ENCODE data around the gene SLX1A.
"Not testable (repeated sequence)": the region's sequence is repeated elsewhere in the genome, so short reads cannot be mapped to it uniquely, and the experiment has no call there.

SLX1A gene

DNA sequence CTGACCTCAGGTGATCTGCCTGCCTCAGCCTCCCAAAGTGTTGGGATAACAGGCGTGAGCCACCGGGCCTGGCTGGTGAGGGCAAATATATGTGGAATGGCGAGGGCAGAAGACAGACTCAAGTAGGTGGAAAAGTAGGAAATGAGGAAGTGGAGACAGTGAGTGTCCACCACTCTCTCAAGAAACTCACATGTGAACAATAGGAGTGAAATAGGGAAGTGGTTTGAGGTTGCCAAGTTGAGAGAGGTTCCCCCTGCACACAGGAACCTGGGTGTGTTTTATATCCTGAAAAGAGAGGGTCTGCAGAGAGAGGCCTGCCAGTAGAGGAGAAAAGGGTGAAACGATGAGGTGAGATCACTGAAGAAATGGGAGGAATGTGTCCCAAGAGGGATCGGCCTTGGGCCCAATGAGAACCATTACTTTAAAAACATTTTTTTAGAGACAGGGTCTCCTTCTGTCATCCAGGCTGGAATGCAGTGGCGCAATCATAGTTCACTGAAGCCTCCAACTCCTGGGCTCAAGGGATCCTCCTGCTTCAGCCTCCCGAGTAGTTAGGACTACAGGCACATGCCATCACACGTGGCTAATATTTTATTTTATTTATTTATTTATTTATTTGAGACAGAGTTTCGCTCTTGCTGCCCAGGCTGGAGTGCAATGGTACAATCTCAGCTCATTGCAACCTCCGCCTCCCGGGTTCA lies 27.3 kb upstream of the SLX1A start:
- no peak overlapping the region for H3K4me3 ChIP-seq (ENCODE audit: low read length)

DNA sequence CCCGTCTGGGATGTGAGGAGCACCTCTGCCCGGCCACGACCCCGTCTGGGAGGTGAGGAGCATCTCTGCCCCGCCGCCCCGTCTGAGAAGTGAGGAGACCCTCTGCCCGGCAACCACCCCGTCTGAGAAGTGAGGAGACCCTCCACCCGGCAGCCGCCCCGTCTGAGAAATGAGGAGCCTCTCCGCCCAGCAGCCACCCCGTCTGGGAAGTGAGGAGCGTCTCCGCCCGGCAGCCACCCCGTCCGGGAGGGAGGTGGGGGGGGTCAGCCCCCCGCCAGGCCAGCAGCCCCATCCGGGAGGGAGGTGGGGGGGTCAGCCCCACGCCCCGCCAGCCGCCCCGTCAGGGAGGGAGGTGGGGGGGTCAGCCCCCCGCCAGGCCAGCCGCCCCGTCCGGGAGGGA lies 24.9 kb upstream of the SLX1A start:
- H3K27me3 ChIP-seq (ENCODE audit: control insufficient read depth, insufficient read depth, low read length); H3K36me3 ChIP-seq (ENCODE audit: insufficient read depth, low read length); H3K9ac ChIP-seq (ENCODE audit: low read depth, low read length); H3K9me3 ChIP-seq (replicated peaks; ENCODE audit: low read length); H3K4me1 ChIP-seq (ENCODE audit: control insufficient read depth, insufficient read depth, low read length); H3K4me2 ChIP-seq (ENCODE audit: low read length); H3K4me3 ChIP-seq (ENCODE audit: low read length): not testable (repeated sequence)

More for the DNA sequence above, 27.3 kb upstream of the SLX1A start:
- Histone ChIP-seq H3K27me3 (ENCODE audit: control insufficient read depth, insufficient read depth, low read length) (peaks cover 4% of the 10 kb centered on the region), H3K9me3 (replicated peaks; ENCODE audit: low read length) (no peaks in the 10 kb centered on the region), H3K9ac (ENCODE audit: low read depth, low read length) (no peak overlapping the region), H3K4me1 (ENCODE audit: control insufficient read depth, insufficient read depth, low read length) (no peaks in the 10 kb centered on the region), H3K4me2 (ENCODE audit: low read length) (no peak overlapping the region), H3K36me3 (ENCODE audit: insufficient read depth, low read length) (no peaks in the 10 kb centered on the region)

DNA sequence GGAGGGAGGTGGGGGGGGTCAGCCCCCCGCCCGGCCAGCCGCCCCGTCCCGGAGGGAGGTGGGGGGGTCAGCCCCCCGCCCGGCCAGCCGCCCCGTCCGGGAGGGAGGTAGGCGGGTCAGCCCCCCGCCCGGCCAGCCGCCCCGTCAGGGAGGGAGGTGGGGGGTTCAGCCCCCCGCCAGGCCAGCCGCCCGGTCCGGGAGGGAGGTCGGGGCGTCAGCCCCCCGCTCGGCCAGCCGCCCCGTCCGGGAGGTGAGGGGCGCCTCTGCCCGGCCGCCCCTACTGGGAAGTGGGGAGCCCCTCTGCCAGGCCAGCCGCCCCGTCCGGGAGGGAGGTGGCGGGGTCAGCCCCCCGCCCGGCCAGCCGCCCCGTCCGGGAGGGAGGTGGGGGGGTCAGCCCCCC lies 24.3 kb upstream of the SLX1A start:
- not testable (repeated sequence) for H3K9ac ChIP-seq (ENCODE audit: low read depth, low read length); H3K27me3 ChIP-seq (ENCODE audit: control insufficient read depth, insufficient read depth, low read length); H3K36me3 ChIP-seq (ENCODE audit: insufficient read depth, low read length); H3K9me3 ChIP-seq (replicated peaks; ENCODE audit: low read length); H3K4me1 ChIP-seq (ENCODE audit: control insufficient read depth, insufficient read depth, low read length); H3K4me2 ChIP-seq (ENCODE audit: low read length); H3K4me3 ChIP-seq (ENCODE audit: low read length)

DNA sequence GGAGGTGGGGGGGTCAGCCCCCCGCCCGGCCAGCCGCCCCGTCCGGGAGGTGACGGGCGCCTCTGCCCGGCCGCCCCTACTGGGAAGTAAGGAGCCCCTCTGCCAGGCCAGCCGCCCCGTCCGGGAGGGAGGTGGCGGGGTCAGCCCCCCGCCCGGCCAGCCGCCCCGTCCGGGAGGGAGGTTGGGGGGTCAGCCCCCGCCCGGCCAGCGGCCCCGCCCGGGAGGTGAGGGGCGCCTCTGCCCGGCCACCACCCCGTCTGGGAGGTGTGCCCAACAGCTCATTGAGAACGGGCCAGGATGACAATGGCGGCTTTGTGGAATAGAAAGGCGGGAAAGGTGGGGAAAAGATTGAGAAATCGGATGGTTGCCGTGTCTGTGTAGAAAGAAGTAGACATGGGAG lies 23.5 kb upstream of the SLX1A start:
- not testable (repeated sequence) for H3K4me1 ChIP-seq (ENCODE audit: control insufficient read depth, insufficient read depth, low read length)

DNA sequence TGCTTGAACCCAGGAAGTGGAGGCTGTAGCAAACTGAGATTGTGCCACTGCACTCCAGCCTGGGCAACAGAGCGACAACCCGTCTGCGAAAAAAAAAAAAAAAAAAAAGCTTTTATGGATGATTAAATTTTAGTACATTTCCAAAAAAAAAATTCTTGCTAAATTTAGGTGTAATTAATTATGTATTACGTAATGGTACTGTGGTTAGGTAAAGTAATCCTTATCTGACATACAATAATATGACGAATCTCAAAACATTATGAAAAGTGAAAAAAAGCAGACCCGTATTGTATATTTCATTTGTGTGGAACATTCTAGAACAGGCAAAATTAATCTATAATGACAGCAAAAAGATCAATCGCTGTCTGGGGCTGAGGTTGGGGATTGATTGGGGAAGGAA lies 20.6 kb upstream of the SLX1A start:
- H3K27me3 ChIP-seq (ENCODE audit: control insufficient read depth, insufficient read depth, low read length): no peaks in the 10 kb centered on the region
- no peak overlapping the region for H3K4me2 ChIP-seq (ENCODE audit: low read length)
- H3K4me1 ChIP-seq (ENCODE audit: control insufficient read depth, insufficient read depth, low read length): no peaks in the 10 kb centered on the region
- H3K36me3 ChIP-seq (ENCODE audit: insufficient read depth, low read length): no peaks in the 10 kb centered on the region
- no peaks in the 10 kb centered on the region for H3K9me3 ChIP-seq (replicated peaks; ENCODE audit: low read length)
- no peak overlapping the region for H3K9ac ChIP-seq (ENCODE audit: low read depth, low read length)
- H3K4me3 ChIP-seq (ENCODE audit: low read length): no peak overlapping the region

More for the DNA sequence above, 23.5 kb upstream of the SLX1A start:
- not testable (repeated sequence) for H3K9me3 ChIP-seq (replicated peaks; ENCODE audit: low read length); H3K4me3 ChIP-seq (ENCODE audit: low read length); H3K9ac ChIP-seq (ENCODE audit: low read depth, low read length); H3K36me3 ChIP-seq (ENCODE audit: insufficient read depth, low read length); H3K4me2 ChIP-seq (ENCODE audit: low read length); H3K27me3 ChIP-seq (ENCODE audit: control insufficient read depth, insufficient read depth, low read length)

DNA sequence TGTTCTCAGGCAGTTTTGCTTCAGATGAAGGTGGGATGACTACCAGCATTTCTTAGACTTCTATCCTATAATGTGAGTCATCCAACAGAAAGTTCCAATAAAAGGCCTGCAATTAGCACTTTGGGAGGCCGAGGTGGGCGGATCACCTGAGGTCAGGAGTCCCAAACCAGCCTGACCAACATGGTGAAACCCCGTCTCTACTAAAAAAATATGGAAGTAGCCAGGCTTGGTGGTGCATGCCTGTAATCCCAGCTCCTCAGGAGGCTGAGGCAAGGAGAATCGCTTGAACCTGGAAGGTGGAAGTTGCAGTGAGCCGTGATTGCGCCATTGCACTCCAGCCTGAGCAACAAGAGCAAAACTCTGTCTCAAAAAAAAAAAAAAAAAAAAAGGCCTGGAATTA lies 16.8 kb upstream of the SLX1A start:
- H3K4me2 ChIP-seq (ENCODE audit: low read length); H3K4me3 ChIP-seq (ENCODE audit: low read length); H3K9ac ChIP-seq (ENCODE audit: low read depth, low read length); H3K4me1 ChIP-seq (ENCODE audit: control insufficient read depth, insufficient read depth, low read length); H3K9me3 ChIP-seq (replicated peaks; ENCODE audit: low read length); H3K36me3 ChIP-seq (ENCODE audit: insufficient read depth, low read length); H3K27me3 ChIP-seq (ENCODE audit: control insufficient read depth, insufficient read depth, low read length): not testable (repeated sequence)

DNA sequence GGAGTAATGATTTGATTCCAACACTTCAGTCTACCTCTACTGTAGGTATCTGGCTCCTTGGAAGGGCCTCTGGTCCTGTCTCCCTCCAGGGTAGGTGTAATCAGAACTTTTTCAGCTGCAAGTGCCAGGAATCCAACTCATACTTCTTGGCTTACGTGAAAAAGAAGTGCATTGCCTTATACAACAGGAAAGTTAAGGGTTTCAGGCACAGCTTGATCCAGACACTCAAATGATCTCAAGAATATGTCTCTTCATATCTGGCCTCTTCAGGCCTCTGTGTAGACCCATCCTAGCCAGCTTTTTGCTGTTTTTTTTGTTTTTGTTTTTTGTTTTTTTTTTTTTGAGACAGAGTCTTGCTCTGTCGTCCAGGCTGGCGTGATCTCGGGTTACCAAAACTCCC lies 14.5 kb upstream of the SLX1A start:
- no peak overlapping the region for H3K4me3 ChIP-seq (ENCODE audit: low read length)
- no peak overlapping the region for H3K9ac ChIP-seq (ENCODE audit: low read depth, low read length)
- H3K4me1 ChIP-seq (ENCODE audit: control insufficient read depth, insufficient read depth, low read length): peaks cover 12% of the 10 kb centered on the region
- no peaks in the 10 kb centered on the region for H3K27me3 ChIP-seq (ENCODE audit: control insufficient read depth, insufficient read depth, low read length)
- H3K36me3 ChIP-seq (ENCODE audit: insufficient read depth, low read length): no peaks in the 10 kb centered on the region
- H3K9me3 ChIP-seq (replicated peaks; ENCODE audit: low read length): no peaks in the 10 kb centered on the region
- H3K4me2 ChIP-seq (ENCODE audit: low read length): no peak overlapping the region

DNA sequence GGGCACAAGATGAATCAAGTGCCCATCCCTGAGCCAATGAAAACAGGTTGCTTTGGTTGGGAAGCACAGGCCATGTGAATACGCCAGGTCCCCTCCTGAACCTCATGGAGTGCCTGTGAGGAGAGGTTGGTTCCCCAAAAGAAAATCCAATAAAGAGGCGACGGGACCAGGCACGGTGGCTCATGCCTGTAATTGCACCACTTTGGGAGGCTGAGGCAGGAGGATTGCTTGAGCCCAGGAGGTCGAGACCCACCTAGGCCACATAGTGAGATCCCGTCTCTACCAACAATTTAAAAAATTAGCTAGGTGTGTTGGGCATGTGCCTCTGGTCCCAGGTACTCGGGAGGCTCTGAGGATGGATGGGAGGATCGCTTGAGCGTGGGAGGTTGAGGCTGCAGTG lies 13.7 kb upstream of the SLX1A start:
- Histone ChIP-seq H3K4me1 (ENCODE audit: control insufficient read depth, insufficient read depth, low read length) (peaks cover 15% of the 10 kb centered on the region), H3K4me2 (ENCODE audit: low read length) (no peak overlapping the region), H3K9me3 (replicated peaks; ENCODE audit: low read length) (no peaks in the 10 kb centered on the region), H3K4me3 (ENCODE audit: low read length) (no peak overlapping the region), H3K9ac (ENCODE audit: low read depth, low read length) (no peak overlapping the region), H3K27me3 (ENCODE audit: control insufficient read depth, insufficient read depth, low read length) (no peaks in the 10 kb centered on the region), H3K36me3 (ENCODE audit: insufficient read depth, low read length) (no peaks in the 10 kb centered on the region)

DNA sequence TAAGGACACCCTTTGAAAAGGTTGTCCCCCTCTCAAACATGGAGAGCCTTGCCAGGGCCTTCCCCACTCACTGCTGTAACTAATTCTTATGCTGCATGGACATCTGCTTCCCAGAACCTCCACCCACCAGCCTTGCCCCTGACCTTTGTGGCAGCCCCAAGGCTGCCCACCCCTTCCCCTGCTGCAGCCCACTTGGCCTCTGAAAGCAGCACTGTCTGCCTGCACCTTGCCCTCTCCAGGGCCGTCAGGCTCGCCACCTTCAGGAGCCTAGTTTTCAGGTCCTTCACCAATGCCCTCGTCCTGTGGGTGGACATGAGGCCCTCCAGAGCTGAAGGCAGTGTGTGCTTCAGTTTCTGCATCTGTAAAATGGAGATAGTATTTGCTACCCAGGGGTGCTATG lies 12.9 kb upstream of the SLX1A start:
- no peak overlapping the region for H3K9ac ChIP-seq (ENCODE audit: low read depth, low read length)
- no peaks in the 10 kb centered on the region for H3K27me3 ChIP-seq (ENCODE audit: control insufficient read depth, insufficient read depth, low read length)
- H3K36me3 ChIP-seq (ENCODE audit: insufficient read depth, low read length): no peaks in the 10 kb centered on the region
- peaks cover 15% of the 10 kb centered on the region for H3K4me1 ChIP-seq (ENCODE audit: control insufficient read depth, insufficient read depth, low read length)
- no peaks in the 10 kb centered on the region for H3K9me3 ChIP-seq (replicated peaks; ENCODE audit: low read length)
- no peak overlapping the region for H3K4me3 ChIP-seq (ENCODE audit: low read length)
- H3K4me2 ChIP-seq (ENCODE audit: low read length): no peak overlapping the region

DNA sequence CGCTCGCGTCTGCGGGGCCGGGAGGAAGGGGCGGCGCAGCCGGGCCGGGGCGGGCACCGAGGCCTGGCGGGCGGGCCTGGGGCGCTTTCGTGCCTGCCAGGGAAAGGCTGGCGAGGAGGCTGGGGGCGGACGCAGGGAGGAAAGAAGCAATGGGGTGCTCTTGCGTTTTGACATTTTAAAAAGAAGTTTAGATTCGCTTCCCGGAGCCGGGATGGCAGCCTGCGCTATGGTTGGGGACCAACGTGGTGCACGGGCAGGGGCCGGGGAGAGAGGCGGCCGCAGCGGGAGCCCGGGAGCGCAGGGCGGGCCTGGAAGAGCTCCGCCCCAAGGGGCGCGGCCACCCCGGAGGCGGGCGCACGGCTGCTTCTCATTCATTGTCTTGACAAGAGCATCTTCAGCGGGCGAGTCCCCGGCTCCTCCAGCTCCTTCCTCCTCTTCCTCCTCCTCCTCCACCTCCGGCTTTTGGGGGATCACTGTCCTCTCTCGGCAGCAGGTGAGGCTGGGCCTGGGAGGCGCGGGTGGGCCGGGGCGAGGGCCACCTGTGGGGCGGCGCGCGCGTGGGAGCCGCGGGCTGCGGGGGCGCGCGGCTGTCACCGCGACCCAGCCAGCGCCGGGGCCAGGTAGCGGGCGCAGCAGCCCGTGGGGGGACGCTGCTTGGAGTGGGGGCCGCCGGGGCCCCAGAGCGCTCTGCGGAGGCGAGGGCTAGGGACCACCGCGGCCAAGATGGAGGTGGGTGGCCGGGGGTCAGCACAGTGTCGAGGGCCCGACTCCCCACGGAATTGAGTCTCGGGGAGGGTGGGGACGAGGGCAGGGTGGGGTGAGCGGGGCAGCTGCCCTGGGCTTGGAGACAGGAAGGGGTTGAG lies 10.2 kb upstream of the SLX1A start, which contains the start of gene CORO1A:
TSS of gene CORO1A (plus strand) at position 370 of the 863 bp plus-strand sequence. CDS start 1,608 bp downstream, outside the sequence.
- Histone ChIP-seq H3K9me3 (replicated peaks; ENCODE audit: low read length) (no peaks in the 10 kb centered on the region), H3K4me3 (ENCODE audit: low read length) (peak within 1 kb of the TSS; percentile 81), H3K4me1 (ENCODE audit: control insufficient read depth, insufficient read depth, low read length) (peaks cover 15% of the 10 kb centered on the region), H3K4me2 (ENCODE audit: low read length) (peak within 1 kb of the TSS; percentile 99), H3K27me3 (ENCODE audit: control insufficient read depth, insufficient read depth, low read length) (no peaks in the 10 kb centered on the region), H3K9ac (ENCODE audit: low read depth, low read length) (peak within 1 kb of the TSS; percentile 77), H3K36me3 (ENCODE audit: insufficient read depth, low read length) (peaks cover 10% of the 10 kb centered on the region)

DNA sequence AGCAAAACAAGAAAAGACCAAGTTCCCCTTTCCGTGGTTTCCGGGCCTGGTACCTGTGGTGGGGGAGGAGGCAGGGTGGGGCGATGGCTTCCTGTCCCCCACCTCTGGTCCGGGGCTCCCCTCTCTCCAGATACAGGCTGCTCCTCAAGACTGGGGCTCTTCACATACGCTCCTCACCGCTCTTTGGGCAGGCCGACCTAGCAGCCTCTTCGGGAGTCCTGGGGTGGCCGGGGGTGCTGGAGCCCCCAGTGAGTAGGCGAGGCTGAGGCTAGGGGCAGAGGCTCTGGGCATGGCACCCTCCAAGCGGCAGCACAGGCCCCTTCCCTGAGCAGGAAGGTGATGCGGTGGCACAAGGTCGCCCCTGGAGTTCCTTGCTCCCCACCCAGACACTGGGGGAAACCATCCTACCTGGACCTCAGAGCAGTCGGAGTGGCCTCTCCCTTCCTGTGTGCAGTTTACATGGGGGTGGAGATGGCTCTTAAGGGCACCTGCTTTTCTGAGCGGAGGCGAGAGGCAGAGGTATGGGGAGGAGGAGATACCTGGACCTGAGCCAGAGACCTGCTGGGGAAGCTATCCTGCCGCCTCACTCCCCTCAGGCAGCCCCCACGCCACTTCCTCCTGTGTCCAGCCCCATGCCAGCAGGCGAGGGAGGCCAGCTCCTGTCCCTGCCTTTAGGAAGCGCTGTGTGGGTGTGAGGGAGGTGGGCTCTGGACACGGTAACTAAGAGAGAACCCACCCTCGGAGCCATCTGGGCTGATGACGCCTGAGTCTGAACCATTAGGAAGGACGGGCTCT lies 9.4 kb upstream of the SLX1A start:
- Histone ChIP-seq H3K9ac (ENCODE audit: low read depth, low read length) (peak overlapping the region; percentile 77), H3K4me2 (ENCODE audit: low read length) (peak overlapping the region; percentile 99), H3K9me3 (replicated peaks; ENCODE audit: low read length) (no peaks in the 10 kb centered on the region), H3K27me3 (ENCODE audit: control insufficient read depth, insufficient read depth, low read length) (no peaks in the 10 kb centered on the region), H3K36me3 (ENCODE audit: insufficient read depth, low read length) (peaks cover 10% of the 10 kb centered on the region), H3K4me3 (ENCODE audit: low read length) (peak overlapping the region; percentile 81), H3K4me1 (ENCODE audit: control insufficient read depth, insufficient read depth, low read length) (peaks cover 15% of the 10 kb centered on the region)

Measured in skeletal muscle satellite cell (primary cell).